ENCODE measurements around the gene APEH.
"Not testable (repeated sequence)": the region's sequence is repeated elsewhere in the genome, so short reads cannot be mapped to it uniquely, and the experiment has no call there.

DNA sequence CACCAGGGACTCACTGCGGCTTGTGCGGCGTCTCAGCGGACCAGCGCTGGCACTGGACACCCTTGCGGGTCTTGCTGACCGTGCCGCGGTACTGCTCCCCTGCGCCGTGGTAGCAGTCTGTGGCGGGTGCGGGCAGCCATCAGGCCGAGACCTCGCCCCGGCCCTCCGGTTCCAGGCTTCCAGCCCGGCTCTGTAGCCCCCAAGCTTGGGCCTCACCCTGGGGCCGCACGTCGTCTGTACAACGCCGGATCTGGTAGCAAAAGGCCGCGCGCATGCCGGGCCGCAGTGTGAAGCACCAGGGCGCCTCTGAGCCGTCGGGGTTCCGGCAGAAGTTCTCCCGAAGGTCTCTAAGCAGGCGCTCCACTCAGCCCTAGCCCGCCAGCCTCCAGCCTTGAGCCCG lies 11.7 kb downstream of the APEH start:
- not testable (repeated sequence) for TF ChIP-seq POLR2AphosphoS5 (IDR thresholded peaks at IDR 0.05)
- TF ChIP-seq, protein P1, sequence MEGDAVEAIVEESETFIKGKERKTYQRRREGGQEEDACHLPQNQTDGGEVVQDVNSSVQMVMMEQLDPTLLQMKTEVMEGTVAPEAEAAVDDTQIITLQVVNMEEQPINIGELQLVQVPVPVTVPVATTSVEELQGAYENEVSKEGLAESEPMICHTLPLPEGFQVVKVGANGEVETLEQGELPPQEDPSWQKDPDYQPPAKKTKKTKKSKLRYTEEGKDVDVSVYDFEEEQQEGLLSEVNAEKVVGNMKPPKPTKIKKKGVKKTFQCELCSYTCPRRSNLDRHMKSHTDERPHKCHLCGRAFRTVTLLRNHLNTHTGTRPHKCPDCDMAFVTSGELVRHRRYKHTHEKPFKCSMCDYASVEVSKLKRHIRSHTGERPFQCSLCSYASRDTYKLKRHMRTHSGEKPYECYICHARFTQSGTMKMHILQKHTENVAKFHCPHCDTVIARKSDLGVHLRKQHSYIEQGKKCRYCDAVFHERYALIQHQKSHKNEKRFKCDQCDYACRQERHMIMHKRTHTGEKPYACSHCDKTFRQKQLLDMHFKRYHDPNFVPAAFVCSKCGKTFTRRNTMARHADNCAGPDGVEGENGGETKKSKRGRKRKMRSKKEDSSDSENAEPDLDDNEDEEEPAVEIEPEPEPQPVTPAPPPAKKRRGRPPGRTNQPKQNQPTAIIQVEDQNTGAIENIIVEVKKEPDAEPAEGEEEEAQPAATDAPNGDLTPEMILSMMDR (IDR thresholded peaks at IDR 0.05) = not testable (repeated sequence)

All from transverse colon (tissue), 4 donors.